DMS114 treated with DMSO at 0.1 percent for 48 hours (cell line): ENCODE data around the gene CACNA1D.

Experiments
- DNase-seq: peaks from one replicate; lab custom pipeline; 2025; ENCODE audit not compliant: unreplicated experiment; lab: John Stamatoyannopoulos, UW

CACNA1D gene

DNA sequence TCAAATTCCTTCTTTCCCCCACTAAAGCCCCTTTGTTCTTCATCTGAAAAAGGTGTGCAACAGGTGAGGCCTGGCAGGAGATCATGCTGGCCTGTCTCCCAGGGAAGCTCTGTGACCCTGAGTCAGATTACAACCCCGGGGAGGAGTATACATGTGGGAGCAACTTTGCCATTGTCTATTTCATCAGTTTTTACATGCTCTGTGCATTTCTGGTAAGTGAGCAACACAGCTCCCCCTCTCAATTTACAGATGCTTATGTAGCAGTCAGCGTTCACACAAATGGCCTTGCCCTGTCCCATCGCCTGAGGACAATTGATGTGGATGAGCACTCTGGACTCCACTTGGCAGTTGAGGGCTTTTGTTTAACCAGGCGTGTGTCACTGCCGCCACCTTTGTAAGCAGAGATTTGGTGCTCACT is 281.4 kb downstream of the CACNA1D start:
- no peak for DNase-seq

- no peak for DNase-seq
Measured at GRCh38 chr3:53776494-53777101, 282.2 kb downstream of the CACNA1D start.

DNA sequence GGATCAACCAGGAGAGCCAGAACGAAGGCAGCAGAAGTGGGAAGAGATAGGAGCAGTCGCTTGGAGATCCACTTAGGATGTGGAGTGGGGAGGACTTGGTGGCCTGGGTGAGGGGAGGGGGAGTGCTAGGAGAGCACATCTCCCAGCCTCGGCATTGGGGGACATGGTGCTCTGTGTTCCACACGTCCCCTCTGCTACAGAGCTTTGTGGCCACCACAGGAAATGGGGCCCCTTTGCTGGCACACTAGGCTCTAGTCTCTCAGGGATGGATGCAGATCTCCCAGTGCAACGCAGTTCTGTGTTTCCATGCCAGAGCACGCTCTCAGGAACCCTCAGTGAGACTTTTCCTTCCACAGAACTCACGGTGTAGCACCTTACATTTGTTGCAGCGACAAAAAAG is 283.1 kb downstream of the CACNA1D start:
- no peak for DNase-seq

DNA sequence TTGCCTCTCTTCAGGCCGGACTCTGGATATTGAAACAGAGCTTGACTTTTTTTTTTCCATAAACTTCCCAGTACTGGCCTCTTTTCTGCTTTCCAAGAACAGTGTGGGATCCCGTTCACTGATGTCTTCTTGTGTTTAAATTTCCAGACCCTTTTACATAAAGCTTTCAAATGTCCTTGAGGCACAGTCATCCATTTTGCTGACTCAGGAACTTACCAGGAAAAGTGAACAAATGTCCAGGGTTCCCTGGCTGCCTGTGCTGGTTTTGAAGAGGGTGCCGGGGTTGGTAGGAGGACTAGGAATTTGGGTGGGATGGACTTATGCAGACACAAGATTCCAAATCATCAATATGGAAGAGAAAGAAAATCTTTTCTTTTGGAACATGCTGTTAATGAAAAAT is 283.7 kb downstream of the CACNA1D start:
- no peak for DNase-seq

DNA sequence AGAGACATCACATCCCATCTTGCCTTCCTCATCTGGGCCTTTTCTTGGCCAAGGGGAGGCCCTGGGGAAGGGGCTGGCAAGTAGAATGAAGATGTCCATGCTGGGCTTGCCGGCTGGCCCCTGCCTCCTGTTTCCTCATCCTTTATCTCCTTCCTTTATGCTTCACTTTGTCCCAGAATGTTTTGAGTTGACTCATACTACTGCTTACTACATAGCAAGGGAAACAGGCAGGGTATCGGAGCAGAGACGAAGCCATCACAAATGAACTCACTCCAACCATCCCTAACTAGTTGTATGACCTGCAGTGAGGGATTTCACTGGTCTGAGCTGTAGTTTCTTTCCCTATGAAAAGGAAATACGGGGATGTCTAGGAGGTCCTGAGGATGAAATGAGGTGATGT is 285.8 kb downstream of the CACNA1D start:
- DNase-seq = no peak

GRCh38 chr3:53780806-53781205 is 286.4 kb downstream of the CACNA1D start:
- no peak for DNase-seq

DNA sequence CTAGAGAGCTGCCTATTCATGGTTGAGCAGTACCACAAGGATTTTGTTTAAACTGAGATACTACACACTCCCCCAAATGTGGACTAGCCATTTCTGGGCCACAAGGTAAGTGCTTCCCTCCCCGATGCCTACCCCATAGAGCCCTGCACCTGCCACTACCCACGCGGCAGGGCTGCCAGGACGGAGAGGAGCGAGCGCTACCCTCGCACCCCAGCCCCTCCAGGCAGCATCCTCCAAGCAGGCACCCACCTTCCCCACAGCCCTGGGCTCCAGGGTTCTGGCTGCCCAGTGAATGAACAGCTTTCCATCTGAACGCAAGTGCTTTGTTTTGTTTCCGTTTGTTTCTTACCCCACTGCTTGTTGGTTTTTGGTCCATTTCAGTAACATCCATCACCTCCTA is 292.6 kb downstream of the CACNA1D start:
- no peak for DNase-seq

GRCh38 chr3:53788038-53788437 is 293.6 kb downstream of the CACNA1D start:
- no peak for DNase-seq

DNA sequence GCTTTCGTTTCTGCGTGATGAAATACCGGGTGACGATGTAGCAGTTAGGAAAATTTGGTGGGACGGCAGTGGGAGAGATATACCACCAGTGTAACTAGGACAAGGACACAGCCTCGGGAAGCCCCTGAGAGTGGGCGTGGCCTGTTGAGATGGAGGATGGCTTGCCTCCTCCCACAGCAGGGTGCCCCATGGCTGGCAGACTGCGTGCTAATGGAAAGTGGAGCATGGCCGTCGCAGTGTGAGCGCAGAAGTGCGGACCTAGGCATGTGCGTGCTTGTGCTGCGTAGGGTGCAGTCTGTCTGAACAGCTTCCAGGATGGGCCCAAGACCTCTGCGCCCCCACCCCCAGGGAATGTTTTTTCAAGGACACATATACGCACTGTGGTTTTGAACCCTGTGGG is 295.0 kb downstream of the CACNA1D start:
- DNase-seq = no peak

DNA sequence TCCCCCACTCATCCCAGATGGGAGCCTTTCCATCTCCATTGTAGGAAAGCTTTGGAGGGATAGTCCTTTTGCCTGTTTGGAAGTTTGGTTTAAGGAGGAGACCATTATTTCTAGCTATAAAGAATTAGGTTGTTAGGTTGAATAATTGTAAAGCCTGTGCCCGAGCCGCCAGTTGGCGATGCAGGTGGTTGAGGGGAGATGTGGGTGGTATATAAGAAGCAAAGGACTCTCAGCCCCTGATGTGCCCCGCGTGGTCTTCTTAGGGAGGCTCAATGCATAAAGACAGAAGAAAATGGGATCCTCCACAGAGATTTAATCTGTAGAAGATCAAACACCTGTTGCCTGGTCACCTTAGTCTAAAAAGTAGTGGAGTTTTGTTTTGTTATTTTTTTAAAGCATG is 296.1 kb downstream of the CACNA1D start:
- no peak for DNase-seq

GRCh38 chr3:53791317-53791716 is 296.9 kb downstream of the CACNA1D start:
- no peak for DNase-seq

DNA sequence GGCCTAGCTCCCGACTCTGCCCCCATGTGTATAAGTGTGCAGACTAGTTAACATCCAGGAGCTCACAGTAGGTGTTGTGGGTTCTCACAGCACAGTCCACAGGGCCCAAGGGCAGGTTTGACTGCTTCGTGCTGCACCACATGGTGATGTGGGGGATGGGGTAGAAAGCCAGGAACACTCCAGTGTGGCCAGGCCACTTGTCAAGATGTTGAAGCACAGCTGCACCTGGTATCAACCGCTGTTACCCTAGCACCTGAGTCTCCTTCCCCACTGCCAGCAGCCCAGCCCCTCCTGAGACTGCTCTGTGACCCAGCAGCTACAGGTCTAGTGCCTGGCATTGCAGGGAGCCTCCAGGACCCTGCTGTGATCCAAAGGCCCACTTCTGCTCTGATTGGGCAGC is 298.5 kb downstream of the CACNA1D start:
- no peak for DNase-seq

GRCh38 chr3:53794597-53794996 is 300.2 kb downstream of the CACNA1D start:
- no peak for DNase-seq

DNA sequence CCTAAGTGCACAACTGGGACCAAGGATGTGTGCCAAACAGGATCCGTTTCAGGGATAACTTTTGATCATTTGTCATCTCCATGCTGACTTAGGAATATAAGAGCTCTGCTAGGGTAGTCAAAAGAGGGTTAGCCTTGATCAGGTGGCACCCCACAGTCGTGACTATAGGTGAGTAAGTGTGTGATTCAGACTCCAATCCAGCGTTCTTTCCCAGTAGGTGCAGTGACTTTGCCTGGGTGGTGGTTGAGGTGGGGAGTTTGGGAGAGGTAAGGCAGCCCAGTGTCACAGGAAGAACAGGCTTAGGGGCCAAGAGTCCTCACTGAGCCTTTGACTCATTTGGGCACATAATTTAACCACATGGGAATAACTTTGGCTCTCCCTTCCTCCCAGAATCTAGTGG is 300.8 kb downstream of the CACNA1D start:
- no peak for DNase-seq

GRCh38 chr3:53795789-53796560 is 301.6 kb downstream of the CACNA1D start:
- DNase-seq = no peak

- no peak for DNase-seq
Measured at GRCh38 chr3:53798144-53798543, 303.7 kb downstream of the CACNA1D start.

DNA sequence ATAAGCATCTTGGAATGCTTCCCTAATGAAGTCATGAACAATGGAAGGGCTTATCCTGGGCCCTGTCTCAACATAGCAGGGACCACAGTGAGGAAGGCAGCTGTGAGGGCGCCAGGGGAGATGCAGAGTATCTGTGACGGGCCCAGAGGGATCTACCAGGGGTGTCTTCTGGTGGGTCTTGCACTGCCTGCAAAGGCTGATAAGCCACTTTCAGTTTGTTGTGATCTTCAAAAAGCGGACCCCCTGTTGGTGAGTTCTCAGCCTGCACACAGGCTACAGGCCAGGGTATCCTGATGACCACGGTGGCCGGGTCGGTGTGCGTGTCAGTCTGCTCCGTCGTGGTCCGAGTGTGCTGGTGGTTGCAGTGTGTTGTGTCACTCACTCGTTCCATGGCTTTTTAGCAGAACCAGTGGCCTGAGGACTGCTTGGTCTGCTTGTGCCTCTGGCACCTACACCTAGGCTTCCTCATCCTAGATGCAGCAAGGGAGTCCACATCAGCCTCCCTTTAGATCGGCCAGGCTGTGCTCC is 305.0 kb downstream of the CACNA1D start:
- DNase-seq = no peak

DNA sequence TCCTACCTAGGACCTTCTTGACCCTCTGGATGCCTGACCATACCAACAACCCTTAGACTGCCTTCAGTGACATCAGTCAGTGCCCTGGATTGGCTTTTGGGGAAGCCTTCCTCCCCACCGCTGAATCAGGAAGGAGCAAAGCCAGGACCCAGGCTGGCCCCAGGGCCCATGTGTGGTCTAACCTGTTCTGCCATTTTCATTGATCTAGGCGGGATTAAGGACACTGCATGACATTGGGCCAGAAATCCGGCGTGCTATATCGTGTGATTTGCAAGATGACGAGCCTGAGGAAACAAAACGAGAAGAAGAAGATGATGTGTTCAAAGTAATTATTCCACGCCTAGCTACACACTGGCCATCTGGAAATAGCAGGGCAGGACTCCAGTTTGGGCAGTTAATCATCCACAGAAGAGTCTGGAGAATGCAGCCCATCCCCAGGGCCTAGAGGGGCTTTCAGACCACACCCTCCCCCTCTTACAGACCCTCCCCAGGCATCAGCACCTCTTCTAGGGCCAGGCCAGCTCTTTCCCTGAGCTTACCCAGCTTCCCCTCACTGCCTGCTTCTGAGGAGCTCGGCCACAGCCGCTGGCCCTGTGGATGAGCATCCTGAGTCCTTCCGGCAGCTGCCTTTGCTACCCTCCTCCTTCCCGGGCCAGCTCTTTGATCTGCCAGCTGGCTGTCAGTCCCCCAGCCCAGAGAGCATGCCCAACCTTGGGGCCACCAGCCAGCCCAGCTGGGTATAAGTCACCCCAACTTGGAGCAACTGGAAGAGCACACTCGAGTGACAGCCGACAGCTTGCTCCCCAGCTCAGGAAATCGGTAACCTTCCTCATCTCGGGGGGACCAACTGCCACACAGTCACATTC is 305.9 kb downstream of the CACNA1D start:
- DNase-seq = no peak

DNA sequence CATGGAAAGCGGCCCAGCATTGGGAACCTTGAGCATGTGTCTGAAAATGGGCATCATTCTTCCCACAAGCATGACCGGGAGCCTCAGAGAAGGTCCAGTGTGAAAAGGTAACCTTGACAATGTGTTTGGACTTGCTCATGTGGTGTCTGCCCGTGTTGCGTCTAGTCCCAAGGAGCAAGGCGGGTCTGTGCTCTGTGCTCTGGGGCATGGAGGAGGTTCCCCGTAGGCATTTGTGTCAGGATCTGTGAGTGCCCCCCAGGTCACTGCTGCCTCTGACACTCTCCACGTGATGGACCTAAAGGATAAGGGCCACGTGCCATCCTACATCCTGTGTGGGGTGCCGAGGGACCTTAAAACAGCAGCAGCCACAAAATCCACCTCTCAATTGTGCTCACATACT is 306.9 kb downstream of the CACNA1D start:
- DNase-seq = no peak

DNA sequence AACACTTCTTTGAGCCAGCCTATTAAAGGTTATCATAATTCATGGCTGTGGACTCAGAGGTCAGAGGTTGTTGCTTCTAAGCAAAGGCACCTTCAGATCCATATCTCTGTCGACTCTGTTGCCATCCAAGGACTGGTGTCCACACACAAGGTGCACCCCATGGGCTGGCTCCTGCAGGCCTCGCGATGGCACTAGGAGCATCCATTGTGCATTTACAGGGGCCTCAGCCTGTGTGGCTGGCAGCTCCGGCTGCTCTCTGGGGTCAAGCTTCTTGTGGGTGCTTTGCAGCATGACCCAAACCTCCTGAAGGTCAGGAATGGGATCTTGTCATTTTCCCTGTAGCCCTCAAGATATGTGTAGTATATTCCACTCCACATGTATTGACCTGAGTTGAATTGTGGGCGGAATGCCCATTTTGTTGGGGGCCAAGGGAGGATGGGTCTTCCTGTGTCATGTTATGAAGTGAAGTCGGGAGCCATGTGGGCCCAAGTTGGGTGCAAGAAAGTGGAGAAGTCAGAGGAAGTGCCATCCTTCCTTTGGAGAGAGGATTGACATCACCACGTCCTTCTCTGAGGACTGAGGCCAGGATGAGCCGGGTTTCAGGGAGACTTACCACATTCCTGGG is 308.0 kb downstream of the CACNA1D start:
- DNase-seq = no peak

GRCh38 chr3:53803124-53803815 is 308.9 kb downstream of the CACNA1D start:
- DNase-seq = no peak
